PFSK-1 (cell line): ENCODE data around the gene SLC10A7.

Experiments used
- POLR2AphosphoS5 ChIP-seq: IDR thresholded peaks from 2 replicates; pipeline ENCODE4 v1.6.1; 2012; ENCODE audit warnings: low read depth, mild to moderate bottlenecking, control low read depth, low read length, moderate library complexity
- SIN3A ChIP-seq: IDR thresholded peaks from 2 replicates; pipeline ENCODE4 v1.6.1; 2012; ENCODE audit warnings: mild to moderate bottlenecking, low read length, moderate library complexity, borderline replicate concordance; ENCODE audit not compliant: insufficient read depth

DNA sequence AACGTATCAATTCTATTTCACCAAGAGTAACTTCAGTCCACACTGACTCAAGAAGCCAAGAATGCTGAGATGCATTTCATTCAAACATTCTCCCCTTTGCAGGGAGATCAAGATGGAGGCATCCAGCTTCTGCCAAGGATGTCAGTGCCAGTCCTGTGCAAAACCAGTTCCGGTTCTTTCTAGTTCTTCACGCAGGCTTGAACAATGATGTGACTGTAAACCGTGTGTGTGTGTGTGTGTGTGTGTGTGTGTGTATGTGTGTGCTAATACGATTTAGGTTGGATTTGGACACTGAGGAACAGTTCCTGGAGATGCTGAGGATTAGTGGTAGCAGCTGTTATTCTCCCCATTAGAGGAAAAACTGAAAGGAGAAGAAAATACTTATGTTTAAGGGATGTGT lies 307.5 kb downstream of the SLC10A7 start, which contains the start of gene REELD1:
- no peak for TF ChIP-seq SIN3A
- no peak for TF ChIP-seq POLR2AphosphoS5
